BE2C (cell line): Measurements from ENCODE around the gene TP73.

Source experiments
- DNase-seq: peaks from one replicate; pipeline ENCODE4 v3.0.0-alpha.2; 2020
- H3K27me3 ChIP-seq: fragments of 250-450 bp; sonication (Bioruptor Pico); 2 replicates; pipeline ENCODE4 v1.5.1; 2020; ENCODE audit warnings: mild to moderate bottlenecking
- H3K36me3 ChIP-seq: fragments of 250-450 bp; sonication (Bioruptor Pico); 2 replicates; pipeline ENCODE4 v1.5.1; 2020; ENCODE audit warnings: mild to moderate bottlenecking
- H3K4me1 ChIP-seq: fragments of 250-450 bp; sonication (Bioruptor Pico); 2 replicates; pipeline ENCODE4 v1.5.1; 2020
- H3K4me3 ChIP-seq: 2 replicates; pipeline ENCODE4 v1.5.1; 2011; ENCODE audit warnings: low read depth, low read length
- H3K9me3 ChIP-seq: fragments of 250-450 bp; sonication (Bioruptor Pico); 2 replicates; pipeline ENCODE4 v1.5.1; 2020
- TF ChIP-seq, protein P1 (sequence below): IDR thresholded peaks from 2 replicates; pipeline ENCODE4 v1.5.1; 2012; ENCODE audit warnings: mild to moderate bottlenecking, low read depth, low read length

TP73 gene

DNA sequence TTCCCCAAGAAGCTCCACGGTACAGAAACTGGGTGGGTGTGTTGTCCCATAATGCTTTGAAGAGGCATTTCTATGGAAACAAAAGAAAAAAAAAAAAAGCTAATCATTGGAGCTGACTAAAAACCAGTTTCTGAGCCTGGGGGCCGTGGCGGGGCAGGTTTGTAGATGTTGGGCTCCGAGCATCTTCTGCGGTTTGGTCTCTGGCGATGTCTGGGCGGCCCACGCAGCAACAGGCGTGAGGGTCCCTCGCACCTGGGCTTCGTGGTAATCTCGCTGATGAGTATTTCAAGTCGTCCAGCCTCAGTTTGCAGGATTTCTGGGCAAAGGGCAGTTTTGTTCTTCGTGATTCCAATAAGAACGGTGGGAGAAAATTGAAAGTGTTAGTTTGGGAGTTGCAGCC lies 6.8 kb downstream of the TP73 start:
- Histone ChIP-seq H3K4me1 (peaks cover 3% of the 10 kb centered on the region; the same call in 1 of the 2 replicates), H3K9me3 (no peaks in the 10 kb centered on the region), H3K36me3 (no peaks in the 10 kb centered on the region), H3K4me3 (no peak overlapping the region), H3K27me3 (no peaks in the 10 kb centered on the region)
- no peak for DNase-seq
- TF ChIP-seq, protein P1, sequence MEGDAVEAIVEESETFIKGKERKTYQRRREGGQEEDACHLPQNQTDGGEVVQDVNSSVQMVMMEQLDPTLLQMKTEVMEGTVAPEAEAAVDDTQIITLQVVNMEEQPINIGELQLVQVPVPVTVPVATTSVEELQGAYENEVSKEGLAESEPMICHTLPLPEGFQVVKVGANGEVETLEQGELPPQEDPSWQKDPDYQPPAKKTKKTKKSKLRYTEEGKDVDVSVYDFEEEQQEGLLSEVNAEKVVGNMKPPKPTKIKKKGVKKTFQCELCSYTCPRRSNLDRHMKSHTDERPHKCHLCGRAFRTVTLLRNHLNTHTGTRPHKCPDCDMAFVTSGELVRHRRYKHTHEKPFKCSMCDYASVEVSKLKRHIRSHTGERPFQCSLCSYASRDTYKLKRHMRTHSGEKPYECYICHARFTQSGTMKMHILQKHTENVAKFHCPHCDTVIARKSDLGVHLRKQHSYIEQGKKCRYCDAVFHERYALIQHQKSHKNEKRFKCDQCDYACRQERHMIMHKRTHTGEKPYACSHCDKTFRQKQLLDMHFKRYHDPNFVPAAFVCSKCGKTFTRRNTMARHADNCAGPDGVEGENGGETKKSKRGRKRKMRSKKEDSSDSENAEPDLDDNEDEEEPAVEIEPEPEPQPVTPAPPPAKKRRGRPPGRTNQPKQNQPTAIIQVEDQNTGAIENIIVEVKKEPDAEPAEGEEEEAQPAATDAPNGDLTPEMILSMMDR = no peak

DNA sequence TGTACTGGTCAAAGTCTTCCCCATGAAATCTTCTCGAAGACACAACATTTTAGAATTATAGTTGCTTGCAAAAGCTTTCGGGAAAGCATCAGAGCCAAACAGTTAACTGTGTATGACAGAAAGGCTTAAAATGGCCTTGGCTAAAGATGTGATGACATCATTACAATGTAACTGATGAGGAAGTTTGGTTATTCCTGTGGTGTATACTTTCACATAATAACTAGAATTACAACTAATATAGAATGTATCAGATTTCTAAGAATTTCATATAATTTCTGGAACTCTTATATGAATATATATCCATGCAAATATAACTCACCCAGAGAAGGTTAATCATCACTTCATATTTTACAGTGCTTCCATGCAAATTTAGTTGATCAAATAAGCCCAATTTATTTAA lies 8.4 kb downstream of the TP73 start:
- no peak for DNase-seq
- Histone ChIP-seq H3K9me3 (no peaks in the 10 kb centered on the region), H3K4me1 (peaks cover 3% of the 10 kb centered on the region; the same call in 1 of the 2 replicates), H3K27me3 (no peaks in the 10 kb centered on the region), H3K4me3 (no peak overlapping the region), H3K36me3 (no peaks in the 10 kb centered on the region)
- TF ChIP-seq, protein P1 = no peak

DNA sequence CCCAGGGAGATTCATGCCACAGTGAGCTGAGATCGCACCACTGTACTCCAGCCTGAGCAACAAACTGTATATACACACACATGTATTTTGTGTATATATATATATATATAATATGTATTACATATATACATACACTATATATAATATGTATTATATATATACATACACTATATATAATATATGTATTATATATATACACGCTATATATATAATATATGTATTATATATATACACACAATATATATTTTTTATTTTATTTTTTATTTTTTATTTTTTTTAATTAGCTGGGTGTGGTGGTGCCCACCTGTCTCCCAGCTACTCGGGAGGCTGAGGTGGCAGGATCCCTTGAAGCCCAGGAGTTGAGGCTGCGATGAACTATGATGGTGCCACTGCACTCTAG lies 9.3 kb downstream of the TP73 start:
- no peak for DNase-seq
- Histone ChIP-seq H3K36me3 (no peaks in the 10 kb centered on the region), H3K4me1 (peaks cover 3% of the 10 kb centered on the region; the same call in 1 of the 2 replicates), H3K4me3 (no peak overlapping the region), H3K9me3 (no peaks in the 10 kb centered on the region), H3K27me3 (no peaks in the 10 kb centered on the region)
- TF ChIP-seq, protein P1 = no peak

DNA sequence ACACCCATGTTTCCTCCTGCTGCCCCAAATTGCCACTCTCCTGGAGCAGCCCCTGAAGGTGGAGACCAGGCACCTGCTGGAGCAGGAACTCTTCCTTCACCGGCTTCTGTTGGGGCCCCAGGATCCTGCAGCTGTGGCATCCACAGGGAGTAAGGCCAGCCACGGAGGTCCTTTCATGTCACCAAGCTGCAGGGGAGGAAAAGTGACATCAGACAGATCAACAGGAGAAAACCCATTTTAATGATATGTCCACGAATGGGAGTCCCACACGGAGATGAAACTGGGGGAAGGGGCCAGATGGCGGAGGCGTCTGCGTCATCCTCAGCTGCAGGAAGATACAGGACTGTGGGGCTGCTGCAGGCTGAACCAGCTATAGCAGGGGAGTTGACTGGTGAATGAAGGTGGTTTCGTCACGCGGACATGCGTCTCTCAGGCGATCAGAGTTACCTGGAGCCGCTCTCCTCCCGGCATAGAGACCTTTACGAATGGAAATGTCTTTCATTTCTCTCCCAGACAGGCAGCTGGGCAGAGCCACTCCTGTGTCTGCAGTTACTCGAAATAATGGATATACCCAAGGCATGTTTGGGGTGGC lies 9.9 kb downstream of the TP73 start:
- H3K4me1 ChIP-seq = peaks cover 3% of the 10 kb centered on the region; the same call in 1 of the 2 replicates
- no peaks in the 10 kb centered on the region for H3K9me3 ChIP-seq
- no peaks in the 10 kb centered on the region for H3K27me3 ChIP-seq
- no peak for DNase-seq
- TF ChIP-seq, protein P1 = no peak
- no peak overlapping the region for H3K4me3 ChIP-seq
- no peaks in the 10 kb centered on the region for H3K36me3 ChIP-seq

DNA sequence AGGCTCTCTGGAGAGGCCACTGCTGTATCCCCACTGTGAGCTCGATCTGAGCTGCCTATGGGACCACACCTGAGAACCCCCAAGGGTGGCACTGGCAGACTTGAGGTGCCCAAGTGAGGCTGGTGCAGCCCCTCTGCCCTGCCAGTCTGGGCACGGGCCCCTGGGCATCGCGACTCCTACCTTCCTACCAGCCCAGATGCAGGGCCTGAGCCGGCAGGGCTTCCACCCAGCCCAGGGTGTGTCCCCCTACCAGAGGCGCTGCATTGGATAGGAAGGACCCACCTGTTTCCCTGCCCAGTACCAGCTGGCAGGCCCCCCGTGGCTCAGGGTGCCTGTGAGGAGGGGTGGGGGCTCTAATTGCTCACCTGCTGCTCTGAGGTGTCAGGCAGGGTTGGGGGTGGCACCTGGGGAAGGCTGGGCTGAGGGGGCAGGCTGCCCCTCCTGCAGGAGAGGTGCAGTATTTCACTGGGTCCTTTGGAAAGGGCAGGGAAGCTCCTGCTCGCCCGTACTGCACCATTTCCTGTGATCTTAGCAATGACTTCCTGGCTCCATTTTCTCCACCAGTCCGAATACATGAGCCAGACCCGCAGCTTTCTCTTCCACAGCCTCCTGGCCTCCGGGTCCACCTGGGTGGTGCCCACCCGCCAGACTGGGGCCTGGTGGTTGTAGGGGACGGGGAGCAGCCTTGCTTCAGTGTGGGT lies 11.8 kb downstream of the TP73 start:
- no peak overlapping the region for H3K4me3 ChIP-seq
- TF ChIP-seq, protein P1 = no peak
- no peak for DNase-seq

DNA sequence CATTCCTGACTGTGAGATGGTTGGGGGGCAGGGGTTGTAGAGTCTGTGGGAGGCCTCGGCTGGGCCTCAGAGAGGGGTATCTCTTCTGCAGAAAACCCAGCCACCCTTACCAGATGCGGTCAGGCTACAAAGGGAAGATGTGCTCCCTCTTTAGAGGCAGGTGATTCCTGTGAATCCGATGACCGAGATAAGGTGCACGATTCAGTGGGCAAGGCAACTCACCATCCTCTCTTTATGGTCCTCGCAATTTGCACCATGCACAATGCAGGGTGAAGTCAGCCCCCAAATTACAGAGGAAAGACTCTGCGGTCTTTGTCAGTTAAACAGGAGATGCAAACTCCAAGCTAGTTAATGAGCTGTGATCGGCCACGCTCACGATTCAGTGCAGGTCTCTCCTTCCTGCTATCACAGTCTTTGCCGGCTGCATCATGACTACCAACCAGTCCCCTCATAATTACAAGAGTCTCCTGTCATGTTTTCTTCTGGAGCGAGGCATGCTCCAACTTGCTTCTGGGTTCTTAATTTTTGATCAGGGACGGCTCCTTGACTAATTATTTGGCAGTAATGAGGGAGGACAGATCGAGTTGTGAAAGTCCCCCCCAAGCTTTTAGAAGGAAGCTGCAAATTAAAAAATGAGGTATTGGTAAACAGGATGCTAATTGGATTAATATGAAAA lies 12.5 kb downstream of the TP73 start:
- no peak for DNase-seq
- Histone ChIP-seq H3K9me3 (no peaks in the 10 kb centered on the region), H3K27me3 (no peaks in the 10 kb centered on the region), H3K36me3 (no peaks in the 10 kb centered on the region), H3K4me3 (no peak overlapping the region), H3K4me1 (peaks cover 17% of the 10 kb centered on the region)
- TF ChIP-seq, protein P1 = no peak

More for the DNA sequence above, 11.8 kb downstream of the TP73 start:
- Histone ChIP-seq H3K9me3 (no peaks in the 10 kb centered on the region), H3K27me3 (no peaks in the 10 kb centered on the region), H3K4me1 (peaks cover 10% of the 10 kb centered on the region), H3K36me3 (no peaks in the 10 kb centered on the region)
